Measurements from ENCODE around the gene PARD3B. TPM values are rescaled to one million over a fixed set of nuclear protein-coding genes. Genes with fewer than 3 reads are reported as not detected.

Gene PARD3B
- total RNA-seq, 1 donor from 2014 or later: 6.4 TPM

DNA sequence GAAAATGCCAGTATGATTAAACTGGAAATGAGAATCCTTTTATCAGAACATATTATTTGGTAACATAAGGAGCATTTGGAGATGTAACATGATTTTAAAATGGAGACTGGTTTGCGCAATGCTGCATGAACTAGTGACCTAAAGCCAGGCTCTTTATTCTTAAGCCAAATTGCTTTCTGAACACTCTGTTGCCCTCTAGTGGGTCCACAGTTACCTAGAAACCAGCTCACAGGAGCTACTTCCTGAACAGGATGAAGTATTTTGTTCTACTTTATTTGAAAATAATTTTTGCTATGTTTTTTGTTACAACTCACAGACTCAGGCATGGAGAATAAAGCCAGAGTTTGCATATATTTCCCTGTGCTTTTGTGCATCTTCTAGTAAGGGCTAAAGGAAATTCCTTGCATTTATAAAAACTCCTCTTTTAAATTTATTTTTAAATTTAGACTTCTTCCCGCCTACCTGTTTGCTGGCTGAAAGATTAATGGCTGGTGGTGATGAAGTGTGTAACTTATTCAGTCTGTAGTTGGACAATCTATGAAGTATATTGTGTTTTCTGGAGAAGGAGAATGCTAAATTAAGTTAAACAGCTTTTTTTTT, 146.7 kb downstream of the PARD3B start:
- DNase-seq (ENCODE audit: low read depth in 2 of 2): peak; percentile 86 to 89

DNA sequence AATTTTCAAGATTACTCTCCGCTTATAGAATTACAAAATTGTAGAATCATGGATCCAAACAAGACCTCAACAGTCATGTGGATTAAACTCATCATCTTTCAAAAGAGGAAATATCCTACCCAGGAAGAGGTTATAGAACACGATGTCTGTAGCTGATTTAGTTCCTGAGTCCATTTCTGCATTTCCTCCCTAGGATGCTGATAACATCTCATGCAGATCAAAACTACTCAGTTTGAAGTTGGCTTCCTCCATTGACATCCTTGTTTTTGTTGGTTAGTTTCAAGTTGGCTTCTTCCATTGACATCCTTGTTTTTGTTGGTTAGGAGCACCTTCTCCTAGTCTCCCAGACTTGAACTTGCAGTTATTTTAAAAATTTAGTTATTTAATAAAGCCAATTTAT, 147.5 kb downstream of the PARD3B start:
- peak in 1 of 2 donors; percentile 13 for DNase-seq (ENCODE audit: low read depth in 2 of 2)

DNA sequence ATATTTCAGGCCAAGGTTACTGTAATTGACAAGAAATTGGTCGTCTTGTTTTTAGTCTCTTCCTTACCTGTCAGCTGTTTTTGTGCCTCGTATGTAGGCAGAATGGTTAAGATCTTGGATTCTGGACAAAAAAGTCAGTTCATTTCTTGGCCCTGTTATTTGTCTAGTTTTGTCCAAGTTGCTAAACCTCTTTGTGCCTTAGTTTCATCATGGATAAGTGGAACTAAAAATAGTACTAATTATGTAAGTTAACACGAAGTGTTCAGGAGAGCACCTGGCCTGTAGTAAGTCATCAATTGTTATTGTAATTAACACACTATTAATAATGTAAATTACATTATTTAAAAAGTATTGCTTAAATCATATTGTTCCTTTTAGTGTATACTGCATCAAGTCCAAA, 148.0 kb downstream of the PARD3B start:
- no peak for DNase-seq (ENCODE audit: low read depth in 2 of 2)

DNA sequence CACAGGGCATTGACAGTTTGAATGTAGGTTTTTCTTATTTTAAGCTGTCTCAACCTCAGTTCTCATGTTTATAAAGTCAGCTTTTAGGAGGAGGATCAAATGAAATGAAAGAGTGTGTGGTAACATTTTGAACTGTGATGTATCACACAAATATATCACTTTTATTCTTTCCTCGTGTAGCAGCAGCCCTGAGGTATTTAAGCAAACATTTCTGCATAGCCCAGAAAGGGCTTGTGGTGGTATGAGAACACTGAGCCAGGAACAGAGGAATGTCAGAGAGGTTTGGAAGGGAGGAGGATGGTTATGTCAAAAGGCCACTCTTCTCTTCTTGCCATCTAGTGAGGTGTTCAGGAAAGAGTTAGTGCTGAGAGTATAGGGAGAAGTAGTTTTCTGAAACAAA, 150.2 kb downstream of the PARD3B start:
- no peak for DNase-seq (ENCODE audit: low read depth in 2 of 2)

DNA sequence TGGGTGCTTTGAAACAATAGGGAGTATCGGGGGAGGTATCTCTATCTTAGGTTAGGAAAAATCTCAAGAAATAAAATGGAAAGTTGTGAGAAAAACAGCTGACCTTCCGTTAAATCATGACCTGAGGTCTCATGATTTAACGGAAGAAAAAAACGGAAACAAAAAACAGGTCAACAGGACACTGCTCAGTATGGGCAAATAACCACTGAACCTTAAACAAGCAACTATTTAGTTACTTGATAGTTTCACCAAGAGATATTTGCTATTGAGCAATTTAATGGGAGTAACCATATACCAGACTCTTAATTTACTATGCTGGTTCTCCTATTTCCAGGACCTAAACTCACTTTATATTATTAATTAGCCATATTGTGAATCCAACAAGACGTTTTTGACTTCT, 150.8 kb downstream of the PARD3B start:
- DNase-seq (ENCODE audit: low read depth in 2 of 2): no peak

DNA sequence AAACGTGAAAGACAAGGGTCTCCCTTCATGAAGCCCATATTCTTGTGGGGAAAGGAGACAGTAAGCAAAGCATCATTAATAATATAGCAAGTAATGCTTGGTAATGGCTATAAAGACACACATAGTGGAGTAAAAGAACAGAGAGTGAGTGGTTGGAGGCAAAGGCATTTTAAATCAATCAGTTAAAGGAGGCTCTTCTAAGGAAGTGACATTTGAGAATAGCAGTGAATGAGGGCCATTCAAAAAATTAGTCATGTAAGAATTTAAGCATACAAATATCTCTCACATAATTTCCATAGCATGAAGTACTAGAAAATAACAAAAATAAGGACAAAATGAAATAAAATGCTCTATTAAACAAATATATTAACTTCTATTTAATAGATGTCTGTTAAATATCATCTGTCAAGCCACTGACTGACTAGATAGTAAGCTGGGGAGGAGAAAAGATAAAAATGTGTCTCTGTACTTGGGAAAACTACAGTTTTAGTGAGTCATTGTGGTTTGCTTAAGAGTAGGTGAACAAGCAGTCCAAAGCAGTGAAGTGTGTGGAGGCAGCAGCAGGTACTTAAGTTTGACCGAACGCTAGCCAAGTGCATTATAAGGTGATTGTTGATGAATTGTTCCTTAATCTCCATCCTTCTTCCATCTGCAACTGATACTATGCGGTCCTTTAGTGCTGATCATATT, 160.1 kb downstream of the PARD3B start:
- DNase-seq (ENCODE audit: low read depth in 2 of 2): no peak

DNA sequence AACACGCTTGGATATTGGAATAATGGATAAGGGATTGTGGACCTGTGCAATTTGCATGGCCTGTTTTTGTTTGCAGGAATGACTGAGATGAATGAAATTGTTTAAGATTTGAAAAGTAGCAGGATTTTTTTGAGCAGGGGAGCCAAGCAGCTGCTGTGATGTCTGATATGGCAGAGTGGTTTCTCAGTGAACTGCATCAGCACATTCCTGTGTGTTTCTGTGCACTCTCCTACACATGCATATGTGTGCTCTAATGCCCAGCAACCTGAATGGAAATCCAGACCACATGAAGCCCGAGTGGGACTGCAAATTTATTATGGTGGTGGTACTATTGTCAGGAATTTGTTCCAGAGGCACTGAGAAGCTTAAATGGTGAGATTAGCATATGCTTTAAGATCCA, 161.7 kb downstream of the PARD3B start:
- no peak for DNase-seq (ENCODE audit: low read depth in 2 of 2)

DNA sequence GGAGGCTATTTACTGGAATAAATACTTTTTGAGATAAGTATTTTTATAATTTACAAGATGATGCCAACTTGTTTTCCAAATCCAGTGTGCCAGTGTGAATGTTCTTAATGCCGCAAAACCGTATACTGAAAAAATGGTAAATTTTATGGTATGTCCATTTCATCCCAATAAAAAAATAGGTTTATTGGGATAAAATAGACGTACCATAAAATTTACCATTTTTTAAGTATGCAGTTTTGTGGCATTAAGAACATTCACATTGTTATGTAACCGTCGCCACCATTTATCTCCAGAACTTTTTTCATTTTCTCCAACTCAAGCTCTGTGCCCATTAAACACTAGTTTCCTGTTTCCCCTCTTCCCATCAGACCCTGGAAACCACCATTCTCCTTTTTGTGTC, 167.9 kb downstream of the PARD3B start:
- DNase-seq (ENCODE audit: low read depth in 2 of 2): no peak

DNA sequence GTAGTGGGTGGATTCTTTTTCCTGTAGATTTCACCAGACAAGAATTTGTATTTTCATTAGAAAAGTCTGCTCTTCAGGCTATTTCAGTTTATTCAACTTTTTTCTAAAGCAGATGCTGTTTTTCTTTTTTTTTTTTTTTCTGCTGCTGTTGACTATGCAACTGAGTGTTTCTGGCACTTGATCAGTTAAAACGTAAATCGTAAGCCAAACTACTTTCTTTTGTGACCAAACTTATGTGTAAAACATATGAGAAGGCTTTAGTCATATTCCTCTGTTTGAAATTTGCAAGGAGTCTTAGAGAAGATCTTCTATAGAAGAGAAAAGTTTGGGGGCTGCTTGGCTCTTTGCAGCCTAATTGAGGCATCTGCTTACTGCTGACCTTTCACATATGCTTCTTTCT, 170.1 kb downstream of the PARD3B start:
- no peak for DNase-seq (ENCODE audit: low read depth in 2 of 2)

DNA sequence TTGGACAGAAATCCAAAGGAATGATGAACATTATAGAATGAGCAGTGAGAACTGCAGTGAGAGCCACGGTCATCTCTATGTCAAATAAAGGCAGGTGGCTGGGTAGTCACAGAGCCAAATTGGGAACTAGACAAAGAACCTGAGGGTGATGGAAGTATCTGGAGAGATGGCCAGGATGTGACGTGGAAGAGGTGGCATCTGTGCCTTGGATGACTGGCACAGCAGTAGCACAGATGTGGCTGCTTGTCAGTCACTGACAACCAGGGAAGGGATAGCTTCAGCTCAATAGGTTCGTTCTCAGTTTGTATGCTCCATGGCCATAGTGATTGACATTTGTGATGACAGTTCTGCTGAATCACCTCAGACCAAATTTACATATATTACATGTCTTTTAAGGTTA, 172.3 kb downstream of the PARD3B start:
- DNase-seq (ENCODE audit: low read depth in 2 of 2): no peak

DNA sequence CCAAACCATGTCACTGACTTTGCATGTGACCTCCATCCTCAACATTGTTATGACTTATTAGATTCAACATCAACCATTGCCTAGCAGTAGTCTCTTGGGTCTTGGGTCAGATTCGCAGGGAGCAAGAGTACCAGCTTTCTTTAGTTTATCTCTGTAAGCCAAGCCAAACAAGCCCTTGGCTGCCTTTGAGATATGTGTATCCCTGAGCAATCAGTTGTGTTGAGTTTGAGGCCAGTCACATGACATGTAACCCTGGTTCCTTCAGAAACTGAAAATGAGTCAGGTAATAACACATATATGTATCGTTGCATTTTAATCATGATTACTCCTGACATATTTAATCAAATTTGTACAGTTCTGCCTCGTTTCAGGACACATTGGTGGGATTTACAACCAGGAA, 173.3 kb downstream of the PARD3B start:
- no peak for DNase-seq (ENCODE audit: low read depth in 2 of 2)

DNA sequence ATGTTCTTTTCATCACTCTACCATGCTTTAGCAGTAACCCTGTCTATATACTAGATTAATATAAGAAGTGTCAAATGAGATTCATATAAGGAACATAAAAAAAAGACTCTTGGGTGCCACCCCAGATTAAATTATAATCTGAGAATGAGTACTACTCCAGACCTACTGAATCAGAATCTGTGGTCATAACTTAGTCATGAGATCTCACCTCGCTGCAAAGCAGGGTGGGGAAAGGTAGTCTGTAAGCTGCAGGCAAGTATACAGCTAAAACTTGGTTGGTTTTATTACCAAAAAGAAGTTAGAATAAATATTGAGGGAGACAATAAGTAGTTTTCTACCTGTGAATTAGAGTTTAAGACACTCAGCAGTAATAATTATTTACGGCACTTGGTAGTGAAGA, 175.6 kb downstream of the PARD3B start:
- DNase-seq (ENCODE audit: low read depth in 2 of 2): no peak

DNA sequence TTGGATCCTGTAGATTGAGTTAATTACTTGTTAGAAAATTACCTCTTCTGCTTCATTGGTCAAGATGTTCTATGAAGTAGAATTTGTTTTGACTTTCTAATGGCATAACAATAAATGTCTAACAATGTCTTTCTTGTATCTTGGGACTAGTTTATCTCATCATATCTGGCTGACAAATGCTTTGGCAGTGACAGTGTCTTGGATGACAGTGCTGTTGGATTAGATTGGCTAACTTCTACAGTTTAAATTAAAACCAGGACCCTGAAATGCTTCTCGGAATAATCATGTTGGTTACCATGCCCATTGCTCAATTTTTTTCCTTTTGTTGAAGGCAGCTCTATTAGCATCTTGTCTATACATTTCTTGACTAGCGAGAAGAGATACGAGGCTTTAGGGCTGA, 176.9 kb downstream of the PARD3B start:
- no peak for DNase-seq (ENCODE audit: low read depth in 2 of 2)

DNA sequence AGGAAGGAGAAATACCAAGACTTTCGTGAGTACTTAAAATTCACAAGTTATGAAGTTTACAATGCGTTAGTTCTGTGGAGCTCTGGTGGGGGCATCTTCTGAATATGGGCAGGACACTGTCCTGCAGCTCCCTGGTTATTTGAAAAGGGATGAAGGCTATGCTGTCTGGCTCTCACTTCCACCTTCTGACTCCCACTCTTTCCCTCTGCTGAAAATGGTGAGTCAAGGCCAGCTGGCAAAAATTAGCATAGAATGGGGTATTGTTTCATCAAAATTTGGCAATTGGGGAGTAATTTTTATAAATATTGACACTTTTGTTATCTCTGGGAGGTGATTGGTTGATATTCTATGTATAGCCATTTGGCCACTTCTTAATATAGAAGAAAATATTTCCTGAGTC, 177.4 kb downstream of the PARD3B start:
- peak in 1 of 2 donors; percentile 2 for DNase-seq (ENCODE audit: low read depth in 2 of 2)

DNA sequence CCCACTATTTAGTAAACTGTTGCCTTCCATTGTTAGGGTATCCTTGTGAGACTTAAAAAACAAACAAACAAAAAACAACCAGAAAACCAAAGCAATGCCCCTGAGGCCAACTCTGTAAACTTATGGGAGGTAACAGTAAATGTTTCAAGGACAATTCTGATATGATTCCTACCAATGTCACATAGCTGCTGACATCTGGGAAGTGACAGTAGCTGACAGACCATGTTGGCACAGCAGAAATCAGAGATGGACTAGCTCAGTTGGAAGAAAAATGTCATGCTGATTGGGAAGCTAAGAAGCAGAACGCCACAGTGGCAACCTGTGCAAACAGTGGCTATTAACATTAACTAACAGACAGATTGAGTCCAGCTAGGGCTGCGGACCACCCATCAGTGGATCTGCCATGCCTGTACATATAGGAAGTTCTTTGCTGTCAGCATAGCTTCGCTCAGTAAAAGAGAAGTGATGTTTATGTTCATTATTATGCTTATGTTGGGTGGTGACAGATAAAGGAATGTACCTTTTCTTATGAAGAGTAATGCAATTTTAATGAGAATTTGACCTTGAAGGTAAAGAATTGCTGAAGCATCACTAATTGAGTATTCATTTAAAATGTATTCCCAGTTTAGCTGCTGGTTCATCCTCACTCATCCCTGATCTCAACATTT, 180.6 kb downstream of the PARD3B start:
- DNase-seq (ENCODE audit: low read depth in 2 of 2): no peak

DNA sequence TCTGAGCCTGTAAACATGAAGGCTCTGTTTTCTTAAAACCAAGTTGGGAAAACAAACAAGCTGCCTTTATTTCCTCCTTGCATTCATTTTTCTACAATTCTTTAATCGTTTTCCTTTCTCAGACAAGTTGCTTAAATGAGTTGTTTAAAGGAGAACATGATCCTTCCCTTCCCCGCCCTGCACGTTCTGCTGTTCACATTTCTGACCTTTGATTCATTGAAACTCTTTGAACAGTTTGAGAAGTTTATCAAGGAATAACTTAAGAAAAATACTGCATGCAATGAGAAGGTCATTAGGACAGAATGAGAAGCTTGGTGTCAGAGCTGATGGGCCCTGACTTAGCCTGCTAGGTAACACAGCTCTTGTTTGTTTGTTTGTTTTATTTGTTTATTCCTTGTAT, 181.6 kb downstream of the PARD3B start:
- no peak for DNase-seq (ENCODE audit: low read depth in 2 of 2)

DNA sequence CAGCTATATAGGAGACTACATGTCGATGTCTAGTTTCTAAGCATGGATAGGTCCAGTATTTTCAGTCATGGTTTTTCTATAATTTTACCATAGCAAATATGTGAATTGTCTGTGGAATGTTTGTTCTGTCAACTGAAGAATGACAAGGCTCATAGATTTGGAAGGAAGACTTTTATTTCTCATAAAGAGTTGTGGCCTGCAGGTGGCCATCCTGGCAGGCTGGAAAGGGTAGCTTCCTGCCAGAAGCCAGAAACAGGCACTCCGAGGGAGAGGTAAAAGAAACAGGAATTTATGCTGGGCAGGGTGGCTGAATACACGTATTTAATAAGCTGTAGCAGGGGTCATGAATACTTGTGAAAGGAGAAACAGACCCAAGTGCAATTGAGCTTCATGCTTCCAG, 182.1 kb downstream of the PARD3B start:
- DNase-seq (ENCODE audit: low read depth in 2 of 2): no peak

DNA sequence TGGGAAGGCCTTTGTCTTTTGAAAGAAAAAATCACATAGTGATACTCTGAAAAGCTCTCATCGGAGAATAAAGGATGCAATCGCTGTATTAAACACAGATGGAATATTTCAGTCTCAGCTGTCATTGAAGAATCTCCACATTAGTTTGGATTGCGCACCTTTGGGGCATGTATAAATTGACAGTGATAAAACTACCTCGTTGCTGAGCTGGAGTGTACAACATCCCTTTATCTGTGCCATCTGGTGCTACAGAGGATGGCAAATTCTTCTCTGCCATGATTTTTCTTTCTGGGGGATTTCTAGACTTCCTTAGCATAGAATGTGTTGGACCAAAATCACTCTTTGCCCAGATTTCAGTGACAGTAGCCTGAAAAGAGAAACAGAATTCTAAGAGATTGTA, 185.3 kb downstream of the PARD3B start:
- DNase-seq (ENCODE audit: low read depth in 2 of 2): no peak

DNA sequence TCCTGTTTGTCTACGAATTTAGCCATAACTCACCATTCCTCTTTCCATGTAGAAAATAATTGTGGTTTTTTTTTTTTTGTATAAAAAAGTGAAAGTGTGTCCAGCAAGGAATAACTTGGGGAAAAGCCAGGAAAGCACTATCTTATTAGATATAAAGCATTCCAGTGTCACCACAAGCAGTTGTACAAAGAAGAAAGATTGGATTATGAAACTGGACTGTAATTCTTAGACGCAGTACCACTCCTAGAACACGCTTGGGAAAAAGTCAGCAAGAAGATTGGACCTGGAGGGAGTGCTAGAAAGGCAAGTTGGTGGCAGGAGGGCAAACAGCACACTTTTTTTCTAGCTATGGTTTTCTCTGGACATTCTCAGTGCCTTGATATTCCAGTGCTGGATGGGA, 186.7 kb downstream of the PARD3B start:
- DNase-seq (ENCODE audit: low read depth in 2 of 2): no peak

DNA sequence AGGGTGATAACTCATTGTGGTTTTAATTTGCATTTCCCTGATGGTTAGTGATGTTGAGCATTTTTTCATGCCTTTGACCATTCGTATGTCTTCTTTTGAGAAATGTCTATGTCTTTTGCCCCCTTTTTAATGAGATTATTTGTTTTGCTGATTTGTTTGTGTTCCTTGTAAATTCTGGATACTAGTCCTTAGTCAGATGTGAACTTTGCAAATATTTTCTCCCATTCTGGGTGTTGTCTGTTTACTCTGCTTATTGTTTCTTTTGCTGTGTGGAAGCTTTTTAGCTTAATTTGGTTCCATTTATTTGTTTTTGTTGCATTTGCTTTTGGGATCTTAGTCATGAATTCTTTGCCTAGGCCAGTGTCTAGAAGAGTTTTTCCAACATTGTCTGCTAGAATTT, 192.0 kb downstream of the PARD3B start:
- DNase-seq (ENCODE audit: low read depth in 2 of 2): no peak

DNA sequence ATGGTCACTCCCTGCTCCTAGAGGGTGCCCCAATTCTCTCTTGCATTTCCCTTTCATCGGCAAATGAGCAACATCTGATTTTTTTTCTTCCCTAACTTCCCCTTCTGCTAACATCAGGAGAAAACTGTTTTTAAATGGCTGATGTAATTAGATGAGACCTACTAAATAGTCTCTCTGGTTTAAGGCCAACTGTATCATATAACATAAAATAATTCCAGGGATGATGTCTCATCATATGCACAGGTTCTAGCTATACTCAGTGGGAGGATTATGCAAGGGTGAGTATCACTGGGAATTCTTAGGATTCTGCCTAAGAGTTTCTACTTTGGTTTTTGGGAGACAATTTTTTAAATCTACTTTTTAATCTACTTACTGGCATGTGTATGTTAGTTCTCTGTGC, 193.4 kb downstream of the PARD3B start:
- DNase-seq (ENCODE audit: low read depth in 2 of 2): no peak

DNA sequence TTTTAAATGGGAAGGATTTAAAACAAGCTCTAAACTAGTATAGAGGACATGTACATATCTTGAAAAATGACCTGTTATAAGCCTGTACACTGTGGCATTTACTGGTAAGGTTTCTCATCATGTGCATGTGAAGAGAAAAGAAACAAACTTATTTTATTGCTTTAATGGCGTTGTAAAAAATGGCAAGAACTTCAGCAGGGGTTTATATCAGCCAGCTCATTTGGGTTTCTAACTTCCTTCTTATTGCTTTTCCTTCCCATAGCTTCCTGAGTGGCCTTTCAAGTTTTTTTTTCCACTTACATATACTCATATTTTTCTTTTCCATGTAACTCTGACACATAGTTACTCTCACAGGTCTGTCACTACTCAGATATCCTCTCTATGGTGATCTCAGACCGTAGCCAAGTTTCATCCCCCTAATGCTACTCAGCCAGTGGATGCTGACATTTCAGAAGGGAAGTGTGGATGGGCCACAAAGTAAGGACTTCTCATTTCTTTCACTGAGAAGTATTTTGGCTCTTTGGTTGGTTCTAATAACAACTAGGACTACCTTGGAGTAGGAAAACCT, 198.2 kb downstream of the PARD3B start:
- DNase-seq (ENCODE audit: low read depth in 2 of 2): peak in 1 of 2 donors; percentile 37

DNA sequence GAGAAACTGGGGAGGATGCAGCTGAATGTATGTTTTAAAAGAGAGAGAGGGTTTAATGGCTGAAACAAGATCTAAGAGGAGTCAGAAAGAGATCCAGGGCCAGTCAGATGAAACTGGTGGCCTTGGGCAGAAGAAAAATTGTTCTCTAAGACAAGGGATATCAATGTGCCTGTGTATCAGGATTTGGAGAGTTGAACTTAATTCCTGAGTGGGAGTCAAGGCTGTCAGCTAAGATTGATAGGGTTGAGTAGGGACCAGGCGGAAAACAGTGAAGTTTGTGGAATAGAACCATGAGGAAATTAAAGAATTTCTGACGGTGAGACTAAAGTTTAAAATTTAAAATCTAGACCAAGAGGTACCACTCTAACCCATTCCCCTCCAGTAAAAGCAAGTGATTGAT, 199.2 kb downstream of the PARD3B start:
- no peak for DNase-seq (ENCODE audit: low read depth in 2 of 2)

Data from dermis microvascular lymphatic vessel endothelial cell (primary cell).